CD4-positive, alpha-beta T cell (primary cell): ENCODE measurements around the gene INPP5D. TPM values are rescaled to one million over a fixed set of nuclear protein-coding genes. Genes with fewer than 3 reads are reported as not detected.

Source experiments
- ATAC-seq: fragments of 200-7000 bp; cut with Tn5 transposase; one replicate; pipeline ENCODE4 v1.10.0; 2022; ENCODE audit warnings: mild to moderate bottlenecking; ENCODE audit not compliant: poor library complexity
- CTCF ChIA-PET: fragments of 350-600 bp; sonication (Branson Sonifier 250); formaldehyde crosslinking; loops from one replicate; lab custom pipeline; 2021; ENCODE audit warnings: antibody characterized with exemption, inconsistent platforms; lab: Charles Lee
- POLR2A ChIA-PET: fragments of 350-600 bp; sonication (Branson Sonifier 250); formaldehyde crosslinking; loops from one replicate; lab custom pipeline; 2021; ENCODE audit warnings: antibody characterized with exemption, inconsistent platforms; lab: Charles Lee
- DNase-seq, 14 experiments: peaks; one replicate each; pipeline ENCODE4 v3.0.0-alpha.2; 2013 to 2020; ENCODE audit warnings: mixed read lengths in 2 of 14
- H3K27ac ChIP-seq, 2 donors: one replicate each; pipeline versions ENCODE4 v1.5.1 to v1.7.0; 2013; ENCODE audit warnings: low read length in 2 of 2, low read depth in 1 of 2, mild to moderate bottlenecking in 1 of 2
- H3K27me3 ChIP-seq, 2 experiments: 1 replicate in 1 of 2; 2 replicates in 1 of 2; pipeline versions ENCODE4 v1.6.1 to v1.7.0; 2013; ENCODE audit warnings: low read length in 2 of 2, control low read depth in 1 of 2, mild to moderate bottlenecking in 1 of 2, moderate library complexity in 1 of 2; ENCODE audit not compliant: insufficient read depth in 2 of 2, control insufficient read depth in 1 of 2
- H3K36me3 ChIP-seq: one replicate; pipeline ENCODE4 v1.6.1; 2013; ENCODE audit warnings: low read length, control low read depth; ENCODE audit not compliant: insufficient read depth
- H3K4me1 ChIP-seq: one replicate; pipeline ENCODE4 v1.6.1; 2013; ENCODE audit warnings: low read length, control low read depth; ENCODE audit not compliant: insufficient read depth
- H3K4me3 ChIP-seq: one replicate; pipeline ENCODE4 v1.5.1; 2013; ENCODE audit warnings: mild to moderate bottlenecking, low read length, moderate library complexity
- H3K9me3 ChIP-seq, 2 experiments: 1 replicate in 1 of 2; 2 replicates in 1 of 2; pipeline versions ENCODE4 v1.6.1 to v1.7.0; 2013; ENCODE audit warnings: low read length in 2 of 2, mild to moderate bottlenecking in 2 of 2, control low read depth in 1 of 2, moderate library complexity in 1 of 2; ENCODE audit not compliant: control insufficient read depth in 1 of 2, insufficient read depth in 1 of 2
- H3K27ac Mint-ChIP-seq: one replicate; pipeline ENCODE4 v1.8.0; 2020; ENCODE audit warnings: mixed read lengths
- H3K27me3 Mint-ChIP-seq: one replicate; pipeline ENCODE4 v1.8.0; 2021; ENCODE audit warnings: mixed read lengths
- H3K36me3 Mint-ChIP-seq: one replicate; pipeline ENCODE4 v1.8.0; 2021; ENCODE audit warnings: low read depth, mixed read lengths
- H3K4me1 Mint-ChIP-seq: one replicate; pipeline ENCODE4 v1.8.0; 2021; ENCODE audit warnings: low read depth, mixed read lengths
- H3K4me3 Mint-ChIP-seq: one replicate; pipeline ENCODE4 v1.8.0; 2020; ENCODE audit warnings: mild to moderate bottlenecking, mixed read lengths
- H3K9me3 Mint-ChIP-seq: one replicate; pipeline ENCODE4 v1.8.0; 2020; ENCODE audit warnings: mixed read lengths
- CTCF ChIP-seq: fragments of 200-600 bp; IDR thresholded peaks from one replicate; pipeline ENCODE4 v1.8.0; 2022; ENCODE audit warnings: antibody characterized with exemption, mild to moderate bottlenecking
- intact Hi-C, 2 experiments: fragments of 100-400 bp; cut with DNase I in 1 of 2; cut with micrococcal nuclease in 1 of 2; formaldehyde crosslinking; loops; one replicate each; pipeline versions ENCODE4 v1.15.1 to v1.9.0; 2023 to 2025; cut with DNase I, micrococcal nuclease
- total RNA-seq, 174 experiments: library from RNA in 2 of 174; stranded (reverse) in 2 of 174; gene quantifications; one replicate each; pipeline ENCODE4 v1.2.3 and lab custom pipeline; 2021 to 2026

Gene INPP5D
- total RNA-seq, 2 experiments from 2014 or later, result 141 to 154 TPM

- Mint-ChIP-seq H3K4me1 (no peaks in the 10 kb centered on the region), H3K9me3 (no peaks in the 10 kb centered on the region), H3K27ac (no peak overlapping the region), H3K4me3 (no peak overlapping the region), H3K36me3 (peaks cover 94% of the 10 kb centered on the region), H3K27me3 (no peaks in the 10 kb centered on the region)
- no peak for TF ChIP-seq CTCF
- CTCF ChIA-PET, result interaction anchor here (0.7 kb wide), 1 partner anchor 168 kb away, joined by 3 read pairs; no protein-coding TSS in a partner anchor
- POLR2A ChIA-PET, result no interaction called here
- intact Hi-C loops, result no loop called here
- Histone ChIP-seq H3K9me3 (no peaks in the 10 kb centered on the region), H3K36me3 (peaks cover 91% of the 10 kb centered on the region), H3K4me3 (no peak overlapping the region), H3K4me1 (no peaks in the 10 kb centered on the region), H3K27ac (no peak overlapping the region), H3K27me3 (no peaks in the 10 kb centered on the region)
- no peak for ATAC-seq
- no peak for DNase-seq
These were observed 134.9 kb downstream of the INPP5D start for GRCh38 chr2:233195027-233195426.

GRCh38 chr2:233197022-233197421, 136.9 kb downstream of the INPP5D start:
- peaks cover 0 to 7% of the 10 kb centered on the region in 2 experiments for H3K9me3 ChIP-seq
- DNase-seq, result no peak
- no peak overlapping the region for H3K4me3 Mint-ChIP-seq
- no peak for ATAC-seq
- no peaks in the 10 kb centered on the region for H3K27me3 ChIP-seq
- no peaks in the 10 kb centered on the region for H3K4me1 Mint-ChIP-seq
- no peak for TF ChIP-seq CTCF
- no peaks in the 10 kb centered on the region for H3K27me3 Mint-ChIP-seq
- H3K36me3 ChIP-seq, result peaks cover 91% of the 10 kb centered on the region
- H3K27ac ChIP-seq, result no peak overlapping the region
- peak overlapping the region; percentile 59 for H3K27ac Mint-ChIP-seq
- H3K36me3 Mint-ChIP-seq, result peaks cover 95% of the 10 kb centered on the region
- no peaks in the 10 kb centered on the region for H3K4me1 ChIP-seq
- ChIA-PET CTCF (no interaction called here), POLR2A (no interaction called here)
- H3K4me3 ChIP-seq, result no peak overlapping the region
- intact Hi-C loops, result no loop called here
- H3K9me3 Mint-ChIP-seq, result no peaks in the 10 kb centered on the region

- Mint-ChIP-seq H3K4me1 (no peaks in the 10 kb centered on the region), H3K27ac (peak overlapping the region; percentile 59), H3K27me3 (no peaks in the 10 kb centered on the region), H3K9me3 (no peaks in the 10 kb centered on the region), H3K36me3 (peaks cover 95% of the 10 kb centered on the region), H3K4me3 (no peak overlapping the region)
- ChIA-PET CTCF (no interaction called here), POLR2A (no interaction called here)
- peaks cover 1% of the 10 kb centered on the region for H3K4me1 ChIP-seq
- H3K27ac ChIP-seq, result no peak overlapping the region
- intact Hi-C loops, result no loop called here
- H3K4me3 ChIP-seq, result no peak overlapping the region
- DNase-seq (no peak), ATAC-seq (no peak)
- TF ChIP-seq CTCF, result no peak
- H3K36me3 ChIP-seq, result peaks cover 97% of the 10 kb centered on the region
- no peaks in the 10 kb centered on the region for H3K27me3 ChIP-seq
- H3K9me3 ChIP-seq, result peaks cover 7 to 16% of the 10 kb centered on the region in 2 experiments
These were observed 137.9 kb downstream of the INPP5D start for GRCh38 chr2:233198026-233198425.
